SH-SY5Y (cell line): ENCODE measurements around the gene ADGRE1.

Source experiments
- GATA2 ChIP-seq: IDR thresholded peaks from 2 replicates; pipeline ENCODE4 v1.6.1; 2011; ENCODE audit warnings: mild to moderate bottlenecking, low read depth, low read length
- GATA3 ChIP-seq: IDR thresholded peaks from 2 replicates; pipeline ENCODE4 v1.6.1; 2011; ENCODE audit warnings: low read depth, mild to moderate bottlenecking, low read length, moderate library complexity

GRCh38 chr19:6848986-6849385, 38.4 kb upstream of the ADGRE1 start:
- TF ChIP-seq GATA2 (no peak), GATA3 (no peak)
